ENCODE data around the gene SIKE1. TPM values are rescaled to one million over a fixed set of nuclear protein-coding genes. Genes with fewer than 3 reads are reported as not detected.
A peak's percentile ranks its signal among the peaks of the same experiment; 100 is the strongest.
"Not testable (repeated sequence)": the region's sequence is repeated elsewhere in the genome, so short reads cannot be mapped to it uniquely, and the experiment has no call there.

Gene SIKE1
- total RNA-seq, 1 donor from 2014 or later, result 44.9 TPM

- DNase-seq, result no peak
These were observed 25.2 kb downstream of the SIKE1 start for GRCh38 chr1:114755006-114755931.

- DNase-seq, result not testable (repeated sequence)
These were observed 26.8 kb downstream of the SIKE1 start for GRCh38 chr1:114753702-114754101.

- no peak for DNase-seq
These were observed 27.3 kb downstream of the SIKE1 start for GRCh38 chr1:114753143-114753542.

- no peak for DNase-seq
These were observed 29.7 kb downstream of the SIKE1 start for GRCh38 chr1:114750780-114751179.

- DNase-seq, result no peak
These were observed 30.6 kb downstream of the SIKE1 start for GRCh38 chr1:114749835-114750234.

- DNase-seq, result no peak
These were observed 33.9 kb downstream of the SIKE1 start for GRCh38 chr1:114746450-114747121.

GRCh38 chr1:114745291-114745690 is 35.2 kb downstream of the SIKE1 start:
- DNase-seq, result peak; percentile 32

GRCh38 chr1:114741963-114742746 is 38.3 kb downstream of the SIKE1 start:
- no peak for DNase-seq

- no peak for DNase-seq
These were observed 40.2 kb downstream of the SIKE1 start for GRCh38 chr1:114740331-114740730.

- DNase-seq, result no peak
These were observed 43.1 kb downstream of the SIKE1 start for GRCh38 chr1:114737314-114737849.

GRCh38 chr1:114735479-114735878 is 45.0 kb downstream of the SIKE1 start:
- DNase-seq, result no peak

GRCh38 chr1:114729782-114730181 is 50.7 kb downstream of the SIKE1 start:
- DNase-seq, result no peak

GRCh38 chr1:114728553-114728952 is 51.9 kb downstream of the SIKE1 start:
- DNase-seq, result no peak

- DNase-seq, result no peak
These were observed 55.3 kb downstream of the SIKE1 start for GRCh38 chr1:114725230-114725629.

- no peak for DNase-seq
These were observed 56.6 kb downstream of the SIKE1 start for GRCh38 chr1:114723915-114724314.

GRCh38 chr1:114723457-114723856 is 57.0 kb downstream of the SIKE1 start:
- no peak for DNase-seq

GRCh38 chr1:114720492-114720891 is 60.0 kb downstream of the SIKE1 start:
- no peak for DNase-seq

Other genes starting within 250 kb of the SIKE1 start
- 43.2 and 51.5 TPM in 2 replicates for gene BCAS2, start 199.1 kb downstream of the SIKE1 start, total RNA-seq
- gene DENND2C, start 110.6 kb downstream of the SIKE1 start, total RNA-seq, result 2.9 and 4.0 TPM in 2 replicates
- gene AMPD1, start 85.1 kb downstream of the SIKE1 start, total RNA-seq, result not detected in 2 replicates
- gene NRAS, start 63.9 kb downstream of the SIKE1 start, total RNA-seq, result 77.9 and 96.6 TPM in 2 replicates
- 656 and 875 TPM in 2 replicates for gene CSDE1, start 22.7 kb downstream of the SIKE1 start, total RNA-seq
- gene SYCP1, start 74.2 kb upstream of the SIKE1 start, total RNA-seq, result not detected in 2 replicates
- not detected in 2 replicates for gene TSHB, start 249.1 kb upstream of the SIKE1 start, total RNA-seq